Measurements from ENCODE around the gene SNTG2. TPM values are rescaled to one million over a fixed set of nuclear protein-coding genes. Genes with fewer than 3 reads are reported as not detected.

Gene SNTG2
- total and polyA plus RNA-seq, 10 of the 15 experiments (the other 5 are each of a cell fraction or from before 2014, with no cell fraction given): not detected

- no peak for TF ChIP-seq ZBTB33 (IDR thresholded peaks at IDR 0.05)
Observed at GRCh38 chr2:1375794-1376193, 425.1 kb downstream of the SNTG2 start (continued).

GRCh38 chr2:1377473-1377872 lies 426.8 kb downstream of the SNTG2 start:
- no peak overlapping the region for H3K4me2 ChIP-seq (ENCODE audit: control insufficient read depth, insufficient read depth)
- H3K4me3 ChIP-seq: no peak overlapping the region
- no peaks in the 10 kb centered on the region; the same call in 2 of the 3 replicates for H3K9me3 ChIP-seq (replicated peaks; ENCODE audit: control insufficient read depth, insufficient read depth, low read length)
- BruUV-seq (replicated peaks): no TSS peak
- ChIA-PET RAD21 (ENCODE audit: unreplicated experiment) (no interaction called here), POLR2A (no interaction called here), CTCF (interaction anchor here (0.7 kb wide), 1 partner anchor 12 kb away, joined by 3 read pairs; no protein-coding TSS in a partner anchor), SMC1A (ENCODE audit: uncharacterized antibody, unreplicated experiment) (no interaction called here)
- no peak for FAIRE-seq
- H2AFZ ChIP-seq (ENCODE audit: control insufficient read depth, low read depth, low read length): no peak overlapping the region
- H3K4me1 ChIP-seq (ENCODE audit: control insufficient read depth, insufficient read depth, low read length): no peaks in the 10 kb centered on the region
- no peaks in the 10 kb centered on the region for H3K36me3 ChIP-seq (ENCODE audit: control insufficient read depth in 2 of 2, insufficient read depth in 2 of 2, low read length in 1 of 2)
- H3K27ac ChIP-seq (ENCODE audit: control insufficient read depth, insufficient read depth): no peak overlapping the region
- intact Hi-C loops (cut with micrococcal nuclease; ENCODE audit: unreplicated experiment) (no loop called here), in situ Hi-C loops (cut with MboI) (no loop called here)
- no peaks in the 10 kb centered on the region for H3K27me3 ChIP-seq (replicated peaks in 1 of 2; ENCODE audit: control insufficient read depth in 2 of 2, insufficient read depth in 2 of 2, low read length in 1 of 2)
- no peak overlapping the region for H3K9ac ChIP-seq (ENCODE audit: control insufficient read depth, insufficient read depth, low read length)
- 9% methylated on average over 6 of the region's 6 CpGs for WGBS (ENCODE audit: insufficient coverage, insufficient replicate concordance, low lambda C conversion rate, missing lambda C conversion rate)
- H3K79me2 ChIP-seq (ENCODE audit: control insufficient read depth, insufficient read depth, low read length): no peaks in the 10 kb centered on the region
- DNase-seq (ENCODE audit: low read depth, low spot score): no peak
- TF ChIP-seq ZBED1 (IDR thresholded peaks at IDR 0.05; ENCODE audit: borderline replicate concordance) (no peak), MAX (IDR thresholded peaks at IDR 0.05; ENCODE audit: low read depth, low read length) (no peak), TAF1 (IDR thresholded peaks at IDR 0.05; ENCODE audit: borderline replicate concordance, low read depth, low read length) (no peak), ESRRA (IDR thresholded peaks at IDR 0.05; ENCODE audit: low read length) (no peak), TARDBP (IDR thresholded peaks at IDR 0.05; ENCODE audit: borderline replicate concordance) (no peak), NRF1 (conservative IDR thresholded peaks at IDR 0.05; ENCODE audit: low read depth, low read length) (no peak), NR2F1 (conservative IDR thresholded peaks at IDR 0.05) (no peak), NFXL1 (IDR thresholded peaks at IDR 0.05; ENCODE audit: borderline replicate concordance) (no peak), NFYB (IDR thresholded peaks at IDR 0.05; ENCODE audit: insufficient read depth, low read depth, low read length) (no peak), CEBPB (IDR thresholded peaks at IDR 0.05; ENCODE audit: borderline replicate concordance in 1 of 2, low read depth in 2 of 2, low read length in 2 of 2) (no peak), EP300 (IDR thresholded peaks at IDR 0.05; ENCODE audit: borderline replicate concordance in 1 of 2, control insufficient read depth in 1 of 2, low read depth in 2 of 2, low read length in 2 of 2) (no peak), CHD1 (IDR thresholded peaks at IDR 0.05; ENCODE audit: low read depth, low read length) (no peak), POLR2A (IDR thresholded peaks at IDR 0.05; ENCODE audit: low read depth, low read length) (no peak), NBN (IDR thresholded peaks at IDR 0.05) (no peak), POLR2AphosphoS5 (IDR thresholded peaks at IDR 0.05; ENCODE audit: low read length) (no peak), BCLAF1 (IDR thresholded peaks at IDR 0.05) (no peak), ATF2 (IDR thresholded peaks at IDR 0.05; ENCODE audit: low read length) (no peak)
- H4K20me1 ChIP-seq (ENCODE audit: control insufficient read depth, insufficient read depth): no peaks in the 10 kb centered on the region
- ATAC-seq: no peak
